ENCODE results near the gene IL23A. TPM values are rescaled to one million over a fixed set of nuclear protein-coding genes. Genes with fewer than 3 reads are reported as not detected.

Gene IL23A
- total RNA-seq, 2 experiments from 2014 or later, result 3.5 to 3.7 TPM

GRCh38 chr12:56361487-56362129, 22.9 kb downstream of the IL23A start:
- H3K4me3 Mint-ChIP-seq, result peak overlapping the region; percentile 93
- DNase-seq (no peak), ATAC-seq (no peak)
- no peaks in the 10 kb centered on the region for H3K9me3 Mint-ChIP-seq (ENCODE audit: insufficient read depth)
- ChIA-PET CTCF (interaction anchor here (0.9 to 5.4 kb wide), 5 partner anchors 15 to 623 kb away, joined by 3 to 62 read pairs (median 5); partner anchors contain the start of gene SMARCC2), POLR2A (interaction anchor here (1.8 to 5.0 kb wide), 5 partner anchors 15 to 108 kb away, joined by 11 to 60 read pairs (median 30); partner anchors contain the start of genes CNPY2, IL23A and TIMELESS)
- peaks cover 20% of the 10 kb centered on the region for H3K4me1 Mint-ChIP-seq (ENCODE audit: low read depth)
- H3K36me3 Mint-ChIP-seq (ENCODE audit: low read depth), result peaks cover 18% of the 10 kb centered on the region
- H3K27me3 Mint-ChIP-seq (ENCODE audit: low read depth), result no peaks in the 10 kb centered on the region
- peak overlapping the region; percentile 97 for H3K27ac Mint-ChIP-seq

- Mint-ChIP-seq H3K4me3 (peak within 1 kb of the TSS; percentile 93), H3K4me1 (ENCODE audit: low read depth) (peaks cover 19% of the 10 kb centered on the region), H3K27me3 (ENCODE audit: low read depth) (no peaks in the 10 kb centered on the region), H3K36me3 (ENCODE audit: low read depth) (peaks cover 17% of the 10 kb centered on the region), H3K9me3 (ENCODE audit: insufficient read depth) (no peaks in the 10 kb centered on the region), H3K27ac (no peak within 1 kb of the TSS)
- ATAC-seq (no peak), DNase-seq (no peak)
- POLR2A ChIA-PET, result interaction anchor here (2.6 to 5.0 kb wide), 2 partner anchors 24 to 87 kb away, joined by 27 to 60 read pairs; partner anchors contain the start of genes IL23A and TIMELESS
- CTCF ChIA-PET, result interaction anchor here (0.9 to 5.4 kb wide), 5 partner anchors 14 to 624 kb away, joined by 3 to 62 read pairs (median 5); no protein-coding TSS in a partner anchor
Observed at GRCh38 chr12:56362130-56363059, 23.7 kb downstream of the IL23A start, which contains the start of gene APOF. Gene APOF, minus strand, starts transcription at chr12:56362857. Its CDS starts 112 bp downstream, at chr12:56362745.

GRCh38 chr12:56366948-56367347, 28.3 kb downstream of the IL23A start:
- CTCF ChIA-PET, result no interaction called here
- H3K27ac Mint-ChIP-seq, result no peak overlapping the region
- peaks cover 6% of the 10 kb centered on the region for H3K27me3 Mint-ChIP-seq (ENCODE audit: low read depth)

GRCh38 chr12:56373515-56373914, 34.8 kb downstream of the IL23A start:
- POLR2A ChIA-PET, result interaction anchor here (1.3 kb wide), 1 partner anchor 13 kb away, joined by 6 read pairs; the partner anchor contains the start of gene STAT2
- CTCF ChIA-PET, result no interaction called here
- Mint-ChIP-seq H3K27me3 (ENCODE audit: low read depth) (peaks cover 9% of the 10 kb centered on the region), H3K27ac (no peak overlapping the region), H3K4me1 (ENCODE audit: low read depth) (no peaks in the 10 kb centered on the region), H3K36me3 (ENCODE audit: low read depth) (no peaks in the 10 kb centered on the region), H3K9me3 (ENCODE audit: insufficient read depth) (peaks cover 3% of the 10 kb centered on the region), H3K4me3 (no peak overlapping the region)
- ATAC-seq (no peak), DNase-seq (no peak)

More at GRCh38 chr12:56366948-56367347, 28.3 kb downstream of the IL23A start:
- Mint-ChIP-seq H3K4me3 (no peak overlapping the region), H3K36me3 (ENCODE audit: low read depth) (no peaks in the 10 kb centered on the region), H3K4me1 (ENCODE audit: low read depth) (no peaks in the 10 kb centered on the region), H3K9me3 (ENCODE audit: insufficient read depth) (peaks cover 3% of the 10 kb centered on the region)
- POLR2A ChIA-PET, result no interaction called here
- DNase-seq, result no peak
- no peak for ATAC-seq

- H3K27me3 Mint-ChIP-seq (ENCODE audit: low read depth), result peaks cover 9% of the 10 kb centered on the region
- peaks cover 3% of the 10 kb centered on the region for H3K9me3 Mint-ChIP-seq (ENCODE audit: insufficient read depth)
- H3K4me3 Mint-ChIP-seq, result no peak overlapping the region
- DNase-seq (no peak), ATAC-seq (no peak)
- no peak overlapping the region for H3K27ac Mint-ChIP-seq
- no peaks in the 10 kb centered on the region for H3K4me1 Mint-ChIP-seq (ENCODE audit: low read depth)
- ChIA-PET CTCF (no interaction called here), POLR2A (no interaction called here)
- H3K36me3 Mint-ChIP-seq (ENCODE audit: low read depth), result no peaks in the 10 kb centered on the region
Observed at GRCh38 chr12:56374726-56375597, 36.3 kb downstream of the IL23A start.

DNA sequence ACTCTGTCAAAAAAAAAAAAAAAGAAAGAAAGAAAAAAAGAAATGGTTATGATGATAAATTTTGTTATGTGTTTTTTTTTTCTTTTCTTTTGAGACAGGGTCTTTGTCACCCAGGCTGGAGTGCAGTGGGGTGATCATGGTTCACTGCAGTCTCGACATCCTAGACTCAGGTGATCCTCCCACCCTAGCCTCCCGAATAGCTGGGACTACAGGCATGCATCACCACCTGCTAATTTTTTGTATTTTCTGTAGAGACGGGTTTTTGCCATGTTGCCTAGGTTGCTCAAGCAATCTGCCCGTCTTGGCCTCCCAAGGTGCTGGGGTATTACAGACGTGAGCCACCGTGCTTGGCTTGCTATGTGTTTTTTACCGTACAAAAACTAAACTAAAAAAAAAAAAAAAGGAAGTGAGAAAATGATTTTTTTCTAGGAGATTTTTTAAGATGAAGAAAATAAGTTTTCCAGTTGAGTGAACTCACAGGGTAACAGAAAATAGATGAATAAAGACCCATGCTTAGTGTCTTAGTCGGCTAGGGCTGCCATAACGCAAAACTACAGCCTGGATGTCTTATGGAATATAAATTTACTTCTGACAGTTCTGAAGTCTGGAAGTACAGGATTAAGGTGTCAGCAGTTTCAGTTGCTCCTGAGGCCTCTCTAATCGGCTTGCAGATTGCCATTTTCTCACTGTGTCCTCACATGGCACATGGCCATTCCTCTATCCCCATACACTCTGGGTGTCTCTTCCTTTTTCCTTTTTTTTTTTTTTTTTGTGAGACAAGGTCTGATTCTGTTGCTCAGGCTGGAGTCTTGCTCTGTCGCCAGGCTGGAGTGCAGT, 37.1 kb downstream of the IL23A start:
- no peak overlapping the region for H3K27ac Mint-ChIP-seq
- ATAC-seq (no peak), DNase-seq (no peak)
- no peaks in the 10 kb centered on the region for H3K36me3 Mint-ChIP-seq (ENCODE audit: low read depth)
- no peaks in the 10 kb centered on the region for H3K4me1 Mint-ChIP-seq (ENCODE audit: low read depth)
- peaks cover 3% of the 10 kb centered on the region for H3K9me3 Mint-ChIP-seq (ENCODE audit: insufficient read depth)
- ChIA-PET POLR2A (no interaction called here), CTCF (interaction anchor here (1.2 kb wide), 1 partner anchor 14 kb away, joined by 3 read pairs; no protein-coding TSS in a partner anchor)
- peaks cover 9% of the 10 kb centered on the region for H3K27me3 Mint-ChIP-seq (ENCODE audit: low read depth)
- no peak overlapping the region for H3K4me3 Mint-ChIP-seq

- H3K4me3 Mint-ChIP-seq, result no peak overlapping the region
- H3K36me3 Mint-ChIP-seq (ENCODE audit: low read depth), result no peaks in the 10 kb centered on the region
- H3K4me1 Mint-ChIP-seq (ENCODE audit: low read depth), result no peaks in the 10 kb centered on the region
- no peaks in the 10 kb centered on the region for H3K9me3 Mint-ChIP-seq (ENCODE audit: insufficient read depth)
- H3K27me3 Mint-ChIP-seq (ENCODE audit: low read depth), result peaks cover 3% of the 10 kb centered on the region
- CTCF ChIA-PET, result interaction anchor here (1.0 to 1.2 kb wide), 2 partner anchors 15 to 16 kb away, joined by 3 to 5 read pairs; no protein-coding TSS in a partner anchor
- POLR2A ChIA-PET, result no interaction called here
- no peak for DNase-seq
- H3K27ac Mint-ChIP-seq, result no peak overlapping the region
- no peak for ATAC-seq
Observed at GRCh38 chr12:56377310-56377988, 38.8 kb downstream of the IL23A start.

- Mint-ChIP-seq H3K9me3 (ENCODE audit: insufficient read depth) (no peaks in the 10 kb centered on the region), H3K36me3 (ENCODE audit: low read depth) (no peaks in the 10 kb centered on the region), H3K27me3 (ENCODE audit: low read depth) (no peaks in the 10 kb centered on the region), H3K4me3 (no peak overlapping the region), H3K4me1 (ENCODE audit: low read depth) (no peaks in the 10 kb centered on the region), H3K27ac (no peak overlapping the region)
- CTCF ChIA-PET, result interaction anchor here (1.0 kb wide), 1 partner anchor 16 kb away, joined by 5 read pairs; no protein-coding TSS in a partner anchor
- POLR2A ChIA-PET, result no interaction called here
- ATAC-seq, result no peak
- DNase-seq, result no peak
Observed at GRCh38 chr12:56377989-56378316, 39.3 kb downstream of the IL23A start.

GRCh38 chr12:56382611-56383010, 43.9 kb downstream of the IL23A start:
- no peak for ATAC-seq
- no peaks in the 10 kb centered on the region for H3K9me3 Mint-ChIP-seq (ENCODE audit: insufficient read depth)
- H3K4me3 Mint-ChIP-seq, result no peak overlapping the region
- no peaks in the 10 kb centered on the region for H3K36me3 Mint-ChIP-seq (ENCODE audit: low read depth)
- POLR2A ChIA-PET, result no interaction called here
- DNase-seq, result no peak
- CTCF ChIA-PET, result interaction anchor here (0.9 kb wide), 1 partner anchor 81 kb away, joined by 3 read pairs; no protein-coding TSS in a partner anchor
- H3K27ac Mint-ChIP-seq, result no peak overlapping the region
- H3K27me3 Mint-ChIP-seq (ENCODE audit: low read depth), result peaks cover 2% of the 10 kb centered on the region
- no peaks in the 10 kb centered on the region for H3K4me1 Mint-ChIP-seq (ENCODE audit: low read depth)

DNA sequence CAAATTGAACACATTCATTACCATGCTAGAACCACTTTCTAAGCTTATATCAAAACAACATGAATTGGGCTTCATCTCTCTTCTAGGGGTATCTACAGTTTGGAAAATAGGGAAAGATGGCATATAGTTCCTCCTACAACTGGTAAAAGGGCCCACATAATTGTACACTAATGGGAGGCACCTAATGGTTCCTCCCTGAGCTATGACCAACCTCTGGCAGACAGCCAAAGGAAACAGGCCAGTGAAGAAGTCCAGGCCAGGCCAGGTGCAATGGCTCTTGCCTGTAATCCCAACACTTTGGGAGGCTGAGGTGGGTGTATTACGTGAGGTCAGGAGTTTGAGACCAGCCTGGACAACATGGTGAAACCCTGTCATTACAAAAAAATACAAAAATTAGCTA, 47.2 kb downstream of the IL23A start:
- DNase-seq (no peak), ATAC-seq (no peak)
- Mint-ChIP-seq H3K36me3 (ENCODE audit: low read depth) (no peaks in the 10 kb centered on the region), H3K4me1 (ENCODE audit: low read depth) (no peaks in the 10 kb centered on the region), H3K4me3 (no peak overlapping the region), H3K27ac (no peak overlapping the region), H3K27me3 (ENCODE audit: low read depth) (peaks cover 2% of the 10 kb centered on the region), H3K9me3 (ENCODE audit: insufficient read depth) (no peaks in the 10 kb centered on the region)
- POLR2A ChIA-PET, result no interaction called here
- CTCF ChIA-PET, result no interaction called here

All from activated CD8-positive, alpha-beta T cell treated with anti-CD3 and anti-CD28 coated beads, Interleukin-2, amount 10 ng/mL, durations not matched to agents 7 days and 5 days (primary cell).